SK-N-SH treated with all-trans-retinoic acid at 6 μM for 48 hours (cell line): ENCODE measurements around the gene TMEM150A.

Experiments used
- ATAC-seq: fragments of 200-7000 bp; cut with Tn5 transposase; 3 replicates; pipeline ENCODE4 v1.9.1; 2020; ENCODE audit warnings: mild to moderate bottlenecking, moderate library complexity
- ARNTL ChIP-seq: fragments of 450-650 bp; formaldehyde crosslinking; IDR thresholded peaks from 2 replicates; pipeline ENCODE4 v1.5.0; 2020; ENCODE audit warnings: low read depth, mild to moderate bottlenecking, moderate library complexity, borderline replicate concordance
- BACH2 ChIP-seq: fragments of 250-450 bp; sonication (Bioruptor Pico); IDR thresholded peaks from 2 replicates; pipeline ENCODE4 v1.9.0; 2021; ENCODE audit warnings: mild to moderate bottlenecking, borderline replicate concordance
- CSDC2 ChIP-seq: fragments of 250-450 bp; sonication (Bioruptor Pico); IDR thresholded peaks from 2 replicates; pipeline ENCODE4 v1.5.0; 2020; ENCODE audit warnings: mild to moderate bottlenecking, moderate library complexity
- CSRNP3 ChIP-seq: fragments of 250-450 bp; sonication (Bioruptor Pico); IDR thresholded peaks from 2 replicates; pipeline ENCODE4 v1.5.1; 2021; ENCODE audit warnings: mild to moderate bottlenecking, moderate library complexity
- OSR1 ChIP-seq: fragments of 250-450 bp; sonication (Bioruptor Pico); IDR thresholded peaks from 2 replicates; pipeline ENCODE4 v1.8.0; 2022; ENCODE audit warnings: moderate library complexity, mild to moderate bottlenecking, inconsistent platforms
- PATZ1 ChIP-seq: fragments of 250-450 bp; sonication (Bioruptor Pico); IDR thresholded peaks from 2 replicates; pipeline ENCODE4 v1.8.0; 2020; ENCODE audit warnings: mild to moderate bottlenecking, moderate library complexity, borderline replicate concordance
- POU6F1 ChIP-seq: fragments of 250-450 bp; sonication (Bioruptor Pico); IDR thresholded peaks from 2 replicates; pipeline ENCODE4 v1.8.0; 2021; ENCODE audit warnings: low read depth, mild to moderate bottlenecking, moderate library complexity, borderline replicate concordance
- PPARA ChIP-seq: fragments of 250-450 bp; sonication (Bioruptor Pico); IDR thresholded peaks from 2 replicates; pipeline ENCODE4 v1.5.0; 2020; ENCODE audit warnings: mild to moderate bottlenecking, borderline replicate concordance
- RARB ChIP-seq: fragments of 250-450 bp; sonication (Bioruptor Pico); IDR thresholded peaks from 2 replicates; pipeline ENCODE4 v1.8.0; 2021; ENCODE audit warnings: mild to moderate bottlenecking, moderate library complexity
- TOX ChIP-seq: fragments of 250-450 bp; sonication (Bioruptor Pico); IDR thresholded peaks from 2 replicates; pipeline ENCODE4 v1.8.0; 2021; ENCODE audit warnings: mild to moderate bottlenecking, moderate library complexity, borderline replicate concordance
- TSHZ2 ChIP-seq: fragments of 250-450 bp; sonication (Bioruptor Pico); IDR thresholded peaks from 2 replicates; pipeline ENCODE4 v1.5.0; 2020; ENCODE audit warnings: mild to moderate bottlenecking, moderate library complexity
- ZC3H10 ChIP-seq: fragments of 250-450 bp; sonication (Bioruptor Pico); IDR thresholded peaks from 2 replicates; pipeline ENCODE4 v1.5.1; 2021; ENCODE audit warnings: mild to moderate bottlenecking, moderate library complexity
- ZFP3 ChIP-seq: fragments of 250-450 bp; sonication (Bioruptor Pico); IDR thresholded peaks from 2 replicates; pipeline ENCODE4 v1.5.0; 2020; ENCODE audit warnings: mild to moderate bottlenecking, moderate library complexity
- ZNF70 ChIP-seq: fragments of 450-650 bp; formaldehyde crosslinking; IDR thresholded peaks from 2 replicates; pipeline ENCODE4 v1.5.0; 2020; ENCODE audit warnings: mild to moderate bottlenecking, moderate library complexity
- ZNF8 ChIP-seq: fragments of 450-650 bp; formaldehyde crosslinking; IDR thresholded peaks from 2 replicates; pipeline ENCODE4 v1.5.0; 2020; ENCODE audit warnings: mild to moderate bottlenecking, moderate library complexity

Gene TMEM150A

GRCh38 chr2:85584354-85584856 lies 18.1 kb downstream of the TMEM150A start, which contains the start of gene VAMP5:
Gene VAMP5 (plus strand): TSS chr2:85584431. CDS start chr2:85584491, 60 bp downstream.
- ATAC-seq: peak; percentile 12; the same call in 1 of the 3 replicates

GRCh38 chr2:85583667-85584353 lies 18.7 kb downstream of the TMEM150A start:
- no peak for ATAC-seq

More at GRCh38 chr2:85584354-85584856, 18.1 kb downstream of the TMEM150A start, which contains the start of gene VAMP5:
- no peak for TF ChIP-seq TOX (CRISPR knock-in tag)
- TF ChIP-seq PATZ1 (CRISPR knock-in tag): no peak
- TF ChIP-seq ZC3H10 (CRISPR knock-in tag): no peak
- TF ChIP-seq PPARA (CRISPR knock-in tag): no peak
- TF ChIP-seq ZNF8 (CRISPR knock-in tag): no peak
- no peak for TF ChIP-seq POU6F1
- TF ChIP-seq ZFP3 (CRISPR knock-in tag): no peak

More at GRCh38 chr2:85583667-85584353, 18.7 kb downstream of the TMEM150A start:
- TF ChIP-seq RARB (CRISPR knock-in tag): no peak
- TF ChIP-seq CSDC2: no peak
- no peak for TF ChIP-seq CSRNP3 (CRISPR knock-in tag)
- no peak for TF ChIP-seq ARNTL (CRISPR knock-in tag)
- TF ChIP-seq ZNF8 (CRISPR knock-in tag): no peak
- no peak for TF ChIP-seq TSHZ2 (CRISPR knock-in tag)
- no peak for TF ChIP-seq OSR1
- TF ChIP-seq ZFP3 (CRISPR knock-in tag): no peak
- TF ChIP-seq ZNF70 (CRISPR knock-in tag): no peak
- no peak for TF ChIP-seq BACH2 (CRISPR knock-in tag)
- TF ChIP-seq PPARA (CRISPR knock-in tag): no peak
- TF ChIP-seq PATZ1 (CRISPR knock-in tag): no peak
- no peak for TF ChIP-seq ZC3H10 (CRISPR knock-in tag)
- TF ChIP-seq TOX (CRISPR knock-in tag): no peak
- TF ChIP-seq POU6F1: no peak
